Ovary (tissue), 9 donors: ENCODE results near the gene ZNF621. TPM values are rescaled to one million over a fixed set of nuclear protein-coding genes. Genes with fewer than 3 reads are reported as not detected.

Experiments
- DNase-seq, 5 donors: peaks; one replicate each; pipeline ENCODE4 v3.0.0-alpha.2; 2019 to 2020
- H3K27ac ChIP-seq, 2 donors: fragments of 200-600 bp; one replicate each; pipeline versions ENCODE4 v1.5.1 to v1.8.0; 2019 to 2022
- H3K27me3 ChIP-seq: fragments of 200-600 bp; one replicate; pipeline ENCODE4 v1.8.0; 2022
- H3K36me3 ChIP-seq: fragments of 200-600 bp; sonication (generic); one replicate; pipeline ENCODE4 v1.5.1; 2019
- H3K4me1 ChIP-seq: one replicate; pipeline ENCODE4 v1.8.1; 2013; ENCODE audit warnings: mild to moderate bottlenecking, moderate library complexity; ENCODE audit not compliant: insufficient read depth
- H3K4me3 ChIP-seq: fragments of 200-600 bp; sonication (generic); one replicate; pipeline ENCODE4 v1.5.1; 2017
- H3K9me3 ChIP-seq, 2 donors: fragments of 200-600 bp in 1 of 2; sonication (generic) in 1 of 2; one replicate each; pipeline versions ENCODE4 v1.5.1 to v1.8.1; 2013 to 2019; ENCODE audit warnings: mild to moderate bottlenecking in 1 of 2, moderate library complexity in 1 of 2
- EP300 ChIP-seq: sonication (generic); formaldehyde crosslinking; IDR thresholded peaks from one replicate; pipeline ENCODE4 v1.6.1; 2017; ENCODE audit warnings: antibody characterized with exemption
- POLR2A ChIP-seq: fragments of 450-650 bp; IDR thresholded peaks from one replicate; pipeline ENCODE4 v1.6.1; 2017; ENCODE audit warnings: antibody characterized with exemption, mild to moderate bottlenecking, moderate library complexity
- WGBS, 3 donors: extraction: QIAGEN DNeasy Blood & Tissue Kit in 1 of 3; methylation state at CpG; one replicate each; pipeline versions ENCODE4 v1.1.5 to v1.1.7; 2013 to 2017; 5-methylcytosine and 5-hydroxymethylcytosine counted together
- intact Hi-C, 4 donors: fragments of 100-400 bp; cut with DNase I; formaldehyde crosslinking; loops; one replicate each; pipeline versions ENCODE4 v1.11.0 to v1.15.1; 2022 to 2023
- polyA plus RNA-seq, 2 donors: library from polyadenylated mRNA; stranded (reverse); fragments of 200-250 nt in 1 of 2; fragments of 350-450 nt in 1 of 2; fragmentation: Illumina TruSeq in 1 of 2; extraction: RNeasy Lipid Tissue Mini Kit (QIAGEN cat#74804) in 1 of 2; gene quantifications; one replicate each; pipeline ENCODE4 v1.2.3, GENCODE V29; 2013 to 2014
- total RNA-seq, 7 donors: library from RNA; depleted of rRNA in 2 of 7; stranded (reverse); fragments of >200 nt in 2 of 7; fragmentation: NEBNext Ultra II Directional in 3 of 7; extraction: Animal tissue kit (Norgen Biotek cat#: 25700) in 3 of 7; gene quantifications; one replicate each; pipeline versions ENCODE4 v1.1.0 to v1.2.4, GENCODE V29; 2016 to 2023
- TF ChIP-seq, protein P1 (sequence below), 3 donors: fragments of 450-650 bp in 2 of 3; fragments of 200-600 bp in 1 of 3; IDR thresholded peaks; one replicate each; pipeline versions ENCODE4 v1.5.1 to v1.8.0; 2016 to 2022; ENCODE audit warnings: antibody characterized with exemption in 3 of 3, mild to moderate bottlenecking in 1 of 3
- donor health status: DM: no; HTN: no; CAD: no; lungs with moderate emphysema.
- donor health status: DM: no; HTN: no; CAD: no.
- donor health status: Bipolar disorder and iron deficiency.
- donor health status: DM: yes; HTN: yes; CAD: no.
- donor health status: DM: no; HTN: no; CAD: no.
- donor health status: DM: yes; HTN: yes; CAD: no.

ZNF621 gene
- total and polyA plus RNA-seq, 9 donors: 8.0 to 28.5 (median 17.6) TPM

DNA sequence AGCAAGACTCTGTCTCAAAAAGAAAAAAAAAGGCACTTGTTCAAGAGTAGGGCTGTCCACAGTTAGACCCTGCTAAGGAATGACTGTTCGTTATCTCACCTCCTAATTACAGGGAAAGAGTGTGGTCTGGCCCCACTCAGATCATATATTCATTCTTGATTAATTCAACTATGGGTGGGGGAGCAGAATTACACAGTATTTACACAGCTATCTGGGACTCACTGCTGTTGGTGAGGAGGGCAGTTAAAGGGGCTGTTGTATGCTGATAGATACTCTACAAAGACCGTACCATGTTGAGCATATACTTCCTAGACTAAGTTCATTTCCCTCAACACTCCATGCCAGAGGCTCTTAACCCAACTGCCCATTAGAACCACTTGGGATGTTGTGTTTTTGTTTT, 22.7 kb upstream of the ZNF621 start:
- Histone ChIP-seq H3K4me3 (no peak overlapping the region), H3K27ac (no peak overlapping the region), H3K36me3 (no peaks in the 10 kb centered on the region), H3K9me3 (no peaks in the 10 kb centered on the region), H3K4me1 (peaks cover 5% of the 10 kb centered on the region), H3K27me3 (no peaks in the 10 kb centered on the region)
- intact Hi-C loops: no loop called here
- no peak for DNase-seq
- WGBS, 3 donors: 94 to 96% (median 95%) methylated on average over 2 of the region's 2 CpGs
- no peak for TF ChIP-seq POLR2A
- no peak for TF ChIP-seq EP300
- TF ChIP-seq, protein P1, sequence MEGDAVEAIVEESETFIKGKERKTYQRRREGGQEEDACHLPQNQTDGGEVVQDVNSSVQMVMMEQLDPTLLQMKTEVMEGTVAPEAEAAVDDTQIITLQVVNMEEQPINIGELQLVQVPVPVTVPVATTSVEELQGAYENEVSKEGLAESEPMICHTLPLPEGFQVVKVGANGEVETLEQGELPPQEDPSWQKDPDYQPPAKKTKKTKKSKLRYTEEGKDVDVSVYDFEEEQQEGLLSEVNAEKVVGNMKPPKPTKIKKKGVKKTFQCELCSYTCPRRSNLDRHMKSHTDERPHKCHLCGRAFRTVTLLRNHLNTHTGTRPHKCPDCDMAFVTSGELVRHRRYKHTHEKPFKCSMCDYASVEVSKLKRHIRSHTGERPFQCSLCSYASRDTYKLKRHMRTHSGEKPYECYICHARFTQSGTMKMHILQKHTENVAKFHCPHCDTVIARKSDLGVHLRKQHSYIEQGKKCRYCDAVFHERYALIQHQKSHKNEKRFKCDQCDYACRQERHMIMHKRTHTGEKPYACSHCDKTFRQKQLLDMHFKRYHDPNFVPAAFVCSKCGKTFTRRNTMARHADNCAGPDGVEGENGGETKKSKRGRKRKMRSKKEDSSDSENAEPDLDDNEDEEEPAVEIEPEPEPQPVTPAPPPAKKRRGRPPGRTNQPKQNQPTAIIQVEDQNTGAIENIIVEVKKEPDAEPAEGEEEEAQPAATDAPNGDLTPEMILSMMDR (IDR thresholded peaks at IDR 0.05): no peak

DNA sequence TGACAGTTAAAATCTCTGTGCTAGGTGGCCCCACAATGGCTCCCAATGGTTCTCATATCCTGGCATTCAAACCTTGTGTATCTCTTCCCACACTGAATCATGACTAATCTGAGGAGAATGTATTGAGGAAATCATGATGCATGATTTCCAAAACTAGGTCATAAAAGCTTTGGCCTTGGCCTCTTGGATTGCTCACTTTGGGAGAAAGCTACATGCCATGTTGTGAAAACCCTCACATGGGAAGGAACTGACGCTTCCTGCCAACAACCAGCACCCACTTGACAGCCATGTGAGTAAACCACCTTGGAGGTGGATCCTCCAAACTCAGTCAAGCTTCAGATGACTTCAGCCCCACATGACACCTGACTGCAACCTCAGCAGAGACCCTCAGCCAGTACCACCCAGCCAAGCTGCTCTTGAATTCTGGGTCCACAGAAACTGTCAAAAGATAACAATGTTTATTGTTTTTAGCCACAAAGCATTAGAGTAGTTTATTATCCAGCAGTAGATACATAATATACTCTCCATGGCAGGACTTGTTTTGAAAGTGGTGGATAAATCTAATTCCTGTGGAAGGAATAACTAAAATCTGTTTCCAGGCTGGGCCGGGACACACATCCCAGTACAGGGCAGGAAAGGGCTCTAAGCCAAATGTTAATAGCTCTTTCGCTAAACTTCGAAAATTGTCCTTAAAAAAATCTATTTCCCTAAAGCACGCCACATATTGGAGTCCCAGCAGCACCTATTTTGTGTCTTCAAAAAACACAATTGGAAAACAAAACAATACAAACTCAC, 19.9 kb upstream of the ZNF621 start:
- no peak overlapping the region for H3K4me3 ChIP-seq
- no peak for TF ChIP-seq POLR2A
- TF ChIP-seq, protein P1 (IDR thresholded peaks at IDR 0.05): no peak
- TF ChIP-seq EP300: peak; percentile 72
- no peaks in the 10 kb centered on the region for H3K9me3 ChIP-seq
- H3K27ac ChIP-seq: peak overlapping the region in 1 of 2 donors; percentile 45
- 23 to 39% (median 39%) methylated on average over 5 of the region's 5 CpGs for WGBS, 3 donors
- intact Hi-C loops: no loop called here
- peak in 4 of 5 donors; percentile 34 to 67 (median 46) for DNase-seq
- H3K4me1 ChIP-seq: peaks cover 5% of the 10 kb centered on the region
- no peaks in the 10 kb centered on the region for H3K27me3 ChIP-seq
- H3K36me3 ChIP-seq: no peaks in the 10 kb centered on the region

DNA sequence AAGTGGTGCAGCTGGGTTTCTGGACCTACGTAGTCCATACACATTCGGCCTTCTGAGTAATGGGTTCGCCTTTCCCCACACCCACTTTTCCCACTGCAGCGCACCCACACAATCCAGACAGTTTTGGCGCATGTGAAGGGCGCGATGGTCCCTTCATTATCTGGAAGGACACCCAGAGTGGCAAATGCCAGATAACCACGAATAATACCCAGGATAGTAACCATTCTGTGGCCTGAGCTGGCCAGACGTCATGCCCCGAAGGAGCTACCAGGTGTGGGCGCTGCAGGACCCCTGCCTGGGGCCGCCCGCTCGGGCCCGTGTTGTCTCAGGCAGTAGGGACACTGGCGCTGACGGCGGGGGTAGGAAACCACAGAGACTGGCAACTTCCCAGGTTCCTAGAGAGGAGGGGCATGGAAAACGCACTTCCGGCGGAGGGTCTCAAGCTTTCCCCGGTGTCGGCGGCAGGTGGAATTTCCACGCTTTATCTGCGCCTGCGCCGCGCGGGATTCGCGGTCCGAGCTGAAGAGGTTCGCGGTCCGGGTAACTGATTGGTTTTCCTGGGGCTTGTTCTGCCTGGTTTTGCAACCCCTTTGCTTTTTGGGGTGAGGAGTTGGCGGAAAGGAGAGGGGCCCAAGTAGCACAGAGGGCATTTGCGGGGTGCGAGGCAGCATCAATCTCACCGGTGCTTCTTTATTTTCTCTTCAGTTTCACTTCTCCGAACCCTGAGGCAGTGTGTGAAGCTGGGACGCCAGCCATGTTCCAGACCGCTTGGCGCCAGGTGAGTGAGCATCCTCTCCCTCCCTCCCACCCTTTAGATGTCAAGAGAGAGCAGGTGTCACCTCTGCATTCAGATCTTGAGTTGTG, 18.9 kb upstream of the ZNF621 start, which contains the start of gene ZNF620:
TSS of gene ZNF620 (plus strand) at position 441 of the 864 bp plus-strand sequence. CDS start at position 755, 314 bp downstream.
- DNase-seq: peak; percentile 79 to 85 (median 80)
- intact Hi-C loops: no loop called here
- H3K27ac ChIP-seq: peak within 1 kb of the TSS; percentile 45 to 60
- no peaks in the 10 kb centered on the region for H3K9me3 ChIP-seq
- 7% methylated on average over 42 to 44 of the region's 44 CpGs for WGBS, 3 donors
- peak within 1 kb of the TSS; percentile 71 for H3K4me3 ChIP-seq
- H3K4me1 ChIP-seq: peaks cover 5% of the 10 kb centered on the region
- TF ChIP-seq, protein P1 (IDR thresholded peaks at IDR 0.05): no peak
- no peak for TF ChIP-seq EP300
- TF ChIP-seq POLR2A: peak; percentile 57
- no peaks in the 10 kb centered on the region for H3K36me3 ChIP-seq
- H3K27me3 ChIP-seq: no peaks in the 10 kb centered on the region

DNA sequence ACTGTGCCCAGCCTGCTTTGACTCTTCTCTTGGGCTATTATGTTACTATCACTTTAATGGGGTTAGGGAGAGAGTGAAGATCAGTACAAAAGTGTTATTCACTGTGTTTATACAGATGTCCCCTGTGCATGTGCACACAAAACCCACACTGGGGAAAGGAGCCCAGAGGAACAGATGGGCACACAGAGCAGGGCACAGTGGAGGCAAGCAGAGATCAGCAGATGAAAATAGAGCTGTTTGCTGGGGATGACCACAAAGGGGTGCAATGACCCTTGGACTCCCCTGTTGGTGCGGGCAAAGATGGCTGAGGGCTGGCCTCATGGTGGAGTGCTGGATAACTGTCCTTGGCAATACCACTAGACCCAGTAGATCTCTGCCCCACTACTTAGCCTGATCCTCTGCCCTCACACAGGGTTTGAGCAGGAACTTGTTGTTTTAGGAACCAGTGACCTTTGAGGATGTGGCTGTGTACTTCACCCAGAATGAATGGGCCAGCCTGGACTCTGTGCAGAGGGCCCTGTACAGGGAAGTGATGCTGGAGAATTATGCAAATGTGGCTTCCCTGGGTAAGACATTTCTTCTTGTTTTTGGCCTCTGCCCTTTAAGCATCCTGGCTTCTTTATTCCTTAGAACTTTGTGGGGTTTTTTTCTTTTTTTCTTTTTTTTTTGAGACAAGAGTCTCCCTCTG, 13.6 kb upstream of the ZNF621 start:
- Histone ChIP-seq H3K4me1 (no peaks in the 10 kb centered on the region), H3K9me3 (no peaks in the 10 kb centered on the region), H3K4me3 (no peak overlapping the region), H3K27ac (no peak overlapping the region), H3K36me3 (no peaks in the 10 kb centered on the region), H3K27me3 (no peaks in the 10 kb centered on the region)
- intact Hi-C loops: no loop called here
- no peak for DNase-seq
- TF ChIP-seq, protein P1 (IDR thresholded peaks at IDR 0.05): no peak
- no peak for TF ChIP-seq POLR2A
- TF ChIP-seq EP300: no peak
- 92 to 94% (median 94%) methylated on average over 1 of the region's 1 CpG for WGBS, 3 donors
